Measurements from ENCODE around the gene LRBA. TPM values are rescaled to one million over a fixed set of nuclear protein-coding genes. Genes with fewer than 3 reads are reported as not detected.

Gene LRBA
- total and polyA plus RNA-seq, 9 of the 15 experiments (the other 6 are each of a cell fraction or from before 2014, with no cell fraction given): 24.2 to 88.7 (median 59.7) TPM

DNA sequence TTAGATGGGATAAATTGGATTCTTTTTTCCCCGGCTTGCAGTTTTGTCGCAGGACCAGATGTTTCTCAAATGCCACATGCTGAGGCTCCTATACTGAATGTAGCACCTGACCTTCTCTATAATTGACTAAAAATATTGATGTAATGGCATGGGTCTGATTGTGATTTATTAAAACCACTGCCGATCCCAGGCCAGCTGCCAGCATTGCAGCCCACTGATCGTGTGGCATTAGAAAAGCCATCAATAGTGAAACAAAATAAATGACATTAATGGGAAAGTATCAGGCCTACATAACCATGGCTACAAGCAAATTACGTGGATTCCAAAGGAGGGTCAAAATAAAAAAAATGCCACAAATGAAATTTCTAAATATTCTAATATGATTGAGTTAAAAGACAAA, 334.4 kb downstream of the LRBA start:
- TSS peak; percentile 21 for BruUV-seq (replicated peaks)

DNA sequence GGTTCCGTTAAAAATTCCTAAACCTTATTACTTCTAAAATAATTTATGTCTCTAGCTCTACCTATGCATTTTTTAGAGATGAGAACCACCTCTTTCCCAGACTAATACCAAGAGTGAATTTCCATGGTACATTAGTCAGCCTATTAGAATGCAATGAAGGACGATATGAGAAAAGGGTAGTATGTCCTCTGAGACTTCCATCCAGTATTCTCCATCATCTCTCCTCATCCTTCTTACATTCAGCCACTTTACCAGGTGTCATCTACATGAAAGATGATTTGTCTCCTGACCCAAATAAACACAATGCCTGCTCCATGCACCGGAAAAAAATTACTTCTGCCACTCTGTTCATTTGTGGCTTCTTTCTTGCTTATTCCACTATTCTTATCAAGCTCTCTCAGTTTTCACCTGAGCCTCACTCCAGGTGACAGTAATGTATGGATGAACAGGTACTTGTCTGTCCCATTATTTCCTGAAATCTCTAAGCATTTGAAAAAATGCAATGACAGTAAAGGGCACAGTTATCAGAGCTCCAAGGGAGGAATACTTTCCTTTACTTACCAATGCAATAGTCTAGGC, 335.2 kb downstream of the LRBA start:
- FAIRE-seq: no peak
- CTCF ChIA-PET (ENCODE audit: low intra/inter-chr PET ratio): no interaction called here
- Histone ChIP-seq H3K27ac (ENCODE audit: extremely low read depth, low read depth, low read length) (no peak overlapping the region), H3K9ac (ENCODE audit: insufficient read depth in 1 of 2, low read depth in 2 of 2, low read length in 2 of 2) (no peak overlapping the region), H2AFZ (ENCODE audit: low read depth, low read length) (no peak overlapping the region), H3K4me3 (no peak overlapping the region), H3K4me2 (ENCODE audit: insufficient read depth, low read length) (no peak overlapping the region), H3K36me3 (ENCODE audit: control insufficient read depth, insufficient read depth, low read length) (peaks cover 8% of the 10 kb centered on the region; the same call in 1 of the 3 replicates), H3K27me3 (ENCODE audit: control insufficient read depth in 2 of 2, insufficient read depth in 2 of 2, low read length in 2 of 2) (no peaks in the 10 kb centered on the region), H4K20me1 (replicated peaks; ENCODE audit: control insufficient read depth, insufficient read depth, low read length) (no peaks in the 10 kb centered on the region), H3K4me1 (replicated peaks in 1 of 2; ENCODE audit: control insufficient read depth in 2 of 2, insufficient read depth in 2 of 2, low read length in 2 of 2) (no peaks in the 10 kb centered on the region), H3K9me1 (ENCODE audit: control insufficient read depth, insufficient read depth, low read length) (no peaks in the 10 kb centered on the region), H3K9me3 (replicated peaks; ENCODE audit: control insufficient read depth, insufficient read depth, low read depth, low read length) (no peaks in the 10 kb centered on the region), H3K79me2 (ENCODE audit: control insufficient read depth, insufficient read depth, low read length) (no peaks in the 10 kb centered on the region)
- no TSS peak for BruUV-seq (replicated peaks)
- WGBS (ENCODE audit: insufficient coverage, low coverage, missing lambda C conversion rate): 77% methylated on average over 3 of the region's 3 CpGs
- POLR2A ChIA-PET: no interaction called here
- ATAC-seq: no peak; the same call in 1 of the 3 replicates
- no peak for DNase-seq (ENCODE audit: extremely low read depth in 1 of 4, low spot score in 3 of 4)
- intact Hi-C loops (cut with micrococcal nuclease): no loop called here
- in situ Hi-C loops (cut with MboI): loop anchor here (10.0 kb wide), 1 partner anchor 155 kb away; no protein-coding TSS in a partner anchor
- TF ChIP-seq SAP30 (IDR thresholded peaks at IDR 0.05; ENCODE audit: borderline replicate concordance, insufficient read depth, low read depth, low read length, poor library complexity, severe bottlenecking) (no peak), DPF2 (IDR thresholded peaks at IDR 0.05) (no peak), SREBF2 (CRISPR knock-in tag; IDR thresholded peaks at IDR 0.05) (no peak), TEAD4 (IDR thresholded peaks at IDR 0.05; ENCODE audit: low read length) (no peak), TEAD4 (CRISPR knock-in tag; IDR thresholded peaks at IDR 0.05; ENCODE audit: borderline replicate concordance) (no peak), ETV6 (IDR thresholded peaks at IDR 0.05; ENCODE audit: borderline replicate concordance in 1 of 2, low read depth in 2 of 2, low read length in 1 of 2) (no peak), ETV6 (CRISPR knock-in tag; IDR thresholded peaks at IDR 0.05; ENCODE audit: borderline replicate concordance) (no peak)

More for the DNA sequence above, 334.4 kb downstream of the LRBA start:
- H3K4me3 ChIP-seq: no peak overlapping the region
- H3K4me2 ChIP-seq (ENCODE audit: insufficient read depth, low read length): no peak overlapping the region
- CTCF ChIA-PET (ENCODE audit: low intra/inter-chr PET ratio): no interaction called here
- in situ Hi-C loops (cut with MboI) (loop anchor here (10.0 kb wide), 1 partner anchor 156 kb away; no protein-coding TSS in a partner anchor), intact Hi-C loops (cut with micrococcal nuclease) (no loop called here)
- no peaks in the 10 kb centered on the region for H3K9me3 ChIP-seq (replicated peaks; ENCODE audit: control insufficient read depth, insufficient read depth, low read depth, low read length)
- no peak overlapping the region for H2AFZ ChIP-seq (ENCODE audit: low read depth, low read length)
- no peaks in the 10 kb centered on the region for H3K4me1 ChIP-seq (replicated peaks in 1 of 2; ENCODE audit: control insufficient read depth in 2 of 2, insufficient read depth in 2 of 2, low read length in 2 of 2)
- H3K79me2 ChIP-seq (ENCODE audit: control insufficient read depth, insufficient read depth, low read length): no peaks in the 10 kb centered on the region
- DNase-seq (ENCODE audit: extremely low read depth in 1 of 4, low spot score in 3 of 4) (no peak), FAIRE-seq (no peak), ATAC-seq (no peak)
- H3K36me3 ChIP-seq (ENCODE audit: control insufficient read depth, insufficient read depth, low read length): peaks cover 8% of the 10 kb centered on the region; the same call in 1 of the 3 replicates
- POLR2A ChIA-PET: no interaction called here
- TF ChIP-seq, protein P1, sequence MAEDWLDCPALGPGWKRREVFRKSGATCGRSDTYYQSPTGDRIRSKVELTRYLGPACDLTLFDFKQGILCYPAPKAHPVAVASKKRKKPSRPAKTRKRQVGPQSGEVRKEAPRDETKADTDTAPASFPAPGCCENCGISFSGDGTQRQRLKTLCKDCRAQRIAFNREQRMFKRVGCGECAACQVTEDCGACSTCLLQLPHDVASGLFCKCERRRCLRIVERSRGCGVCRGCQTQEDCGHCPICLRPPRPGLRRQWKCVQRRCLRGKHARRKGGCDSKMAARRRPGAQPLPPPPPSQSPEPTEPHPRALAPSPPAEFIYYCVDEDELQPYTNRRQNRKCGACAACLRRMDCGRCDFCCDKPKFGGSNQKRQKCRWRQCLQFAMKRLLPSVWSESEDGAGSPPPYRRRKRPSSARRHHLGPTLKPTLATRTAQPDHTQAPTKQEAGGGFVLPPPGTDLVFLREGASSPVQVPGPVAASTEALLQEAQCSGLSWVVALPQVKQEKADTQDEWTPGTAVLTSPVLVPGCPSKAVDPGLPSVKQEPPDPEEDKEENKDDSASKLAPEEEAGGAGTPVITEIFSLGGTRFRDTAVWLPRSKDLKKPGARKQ (CRISPR knock-in tag; IDR thresholded peaks at IDR 0.05): no peak
- TF ChIP-seq CBFA2T2 (conservative IDR thresholded peaks at IDR 0.05) (no peak), ZNF3 (CRISPR knock-in tag; IDR thresholded peaks at IDR 0.05) (no peak)
- no peak overlapping the region for H3K27ac ChIP-seq (ENCODE audit: extremely low read depth, low read depth, low read length)
- H3K9me1 ChIP-seq (ENCODE audit: control insufficient read depth, insufficient read depth, low read length): no peaks in the 10 kb centered on the region
- no peaks in the 10 kb centered on the region for H3K27me3 ChIP-seq (ENCODE audit: control insufficient read depth in 2 of 2, insufficient read depth in 2 of 2, low read length in 2 of 2)
- H4K20me1 ChIP-seq (replicated peaks; ENCODE audit: control insufficient read depth, insufficient read depth, low read length): no peaks in the 10 kb centered on the region
- no peak overlapping the region for H3K9ac ChIP-seq (ENCODE audit: insufficient read depth in 1 of 2, low read depth in 2 of 2, low read length in 2 of 2)
- WGBS (ENCODE audit: insufficient coverage, low coverage, missing lambda C conversion rate): 69% methylated on average over 5 of the region's 5 CpGs

Data from K562 (cell line).